HepG2 (cell line): Measurements from ENCODE around the gene U2AF2. TPM values are rescaled to one million over a fixed set of nuclear protein-coding genes. Genes with fewer than 3 reads are reported as not detected.

Experiments
- ATAD3A ChIP-seq: sonication (generic); formaldehyde crosslinking; IDR thresholded peaks from 2 replicates; pipeline ENCODE4 v1.4.0; 2020; ENCODE audit warnings: missing genetic modification reagents
- BRD4 ChIP-seq: sonication (generic); formaldehyde crosslinking; IDR thresholded peaks from 2 replicates; pipeline ENCODE4 v1.4.0; 2020; ENCODE audit warnings: missing genetic modification reagents
- DNMT1 ChIP-seq: sonication (generic); formaldehyde crosslinking; IDR thresholded peaks from 2 replicates; pipeline ENCODE4 v1.5.1; 2020; ENCODE audit warnings: mild to moderate bottlenecking, missing genetic modification reagents
- FOSL1 ChIP-seq: sonication (generic); formaldehyde crosslinking; IDR thresholded peaks from 2 replicates; pipeline ENCODE4 v1.9.0; 2021; ENCODE audit warnings: missing genetic modification reagents, borderline replicate concordance
- FOSL2 ChIP-seq: sonication (generic); formaldehyde crosslinking; IDR thresholded peaks from 2 replicates; pipeline ENCODE4 v1.4.0; 2020; ENCODE audit warnings: missing genetic modification reagents
- FOXA3 ChIP-seq: IDR thresholded peaks from 2 replicates; pipeline ENCODE4 v1.6.1; 2016; ENCODE audit warnings: missing genetic modification reagents, missing compliant biosample characterization
- KDM5A ChIP-seq: fragments of 200-600 bp; sonication (generic); IDR thresholded peaks from 2 replicates; pipeline ENCODE4 v1.7.0; 2018; ENCODE audit warnings: antibody characterized with exemption, mild to moderate bottlenecking, low read length, borderline replicate concordance
- MEF2D ChIP-seq: sonication (generic); formaldehyde crosslinking; IDR thresholded peaks from 2 replicates; pipeline ENCODE4 v1.5.1; 2020; ENCODE audit warnings: mild to moderate bottlenecking, missing genetic modification reagents
- PHF5A ChIP-seq: IDR thresholded peaks from one replicate; pipeline ENCODE4 v1.6.1; 2018; ENCODE audit warnings: low read depth, missing genetic modification reagents; ENCODE audit not compliant: unreplicated experiment
- TEAD2 ChIP-seq: sonication (generic); formaldehyde crosslinking; IDR thresholded peaks from 2 replicates; pipeline ENCODE4 v1.9.0; 2021; ENCODE audit warnings: missing genetic modification reagents
- TEAD3 ChIP-seq: optimal IDR thresholded peaks from 2 replicates; pipeline ENCODE3; 2016; ENCODE audit warnings: borderline replicate concordance
- TOPORS ChIP-seq: sonication (generic); formaldehyde crosslinking; IDR thresholded peaks from 2 replicates; pipeline ENCODE4 v1.8.0; 2023; ENCODE audit warnings: mild to moderate bottlenecking, missing genetic modification reagents
- ZKSCAN8 ChIP-seq: IDR thresholded peaks from 2 replicates; pipeline ENCODE4 v1.6.1; 2016; ENCODE audit warnings: borderline replicate concordance, missing genetic modification reagents, missing compliant biosample characterization
- ZMAT3 ChIP-seq: sonication (generic); formaldehyde crosslinking; conservative IDR thresholded peaks from 2 replicates; pipeline ENCODE4 v1.7.0; 2021; ENCODE audit warnings: missing genetic modification reagents
- ZMYM4 ChIP-seq: sonication (generic); formaldehyde crosslinking; IDR thresholded peaks from 2 replicates; pipeline ENCODE4 v1.8.1; 2023; ENCODE audit warnings: mild to moderate bottlenecking, missing genetic modification reagents
- ZNF256 ChIP-seq: sonication (generic); formaldehyde crosslinking; conservative IDR thresholded peaks from 2 replicates; pipeline ENCODE4 v1.4.0; 2020; ENCODE audit warnings: missing genetic modification reagents
- ZNF263 ChIP-seq: sonication (generic); formaldehyde crosslinking; IDR thresholded peaks from 2 replicates; pipeline ENCODE4 v1.4.0; 2020; ENCODE audit warnings: missing genetic modification reagents
- ZNF292 ChIP-seq: sonication (generic); formaldehyde crosslinking; IDR thresholded peaks from 2 replicates; pipeline ENCODE4 v1.8.1; 2022; ENCODE audit warnings: mild to moderate bottlenecking, low read depth, missing genetic modification reagents, borderline replicate concordance
- ZNF777 ChIP-seq: sonication (generic); formaldehyde crosslinking; IDR thresholded peaks from 2 replicates; pipeline ENCODE4 v1.4.0; 2020; ENCODE audit warnings: missing genetic modification reagents
- polyA plus RNA-seq, 8 experiments: library from polyadenylated mRNA; depleted of rRNA in 3 of 8; stranded (reverse) in 7 of 8; unstranded in 1 of 8; fragments of >200 nt; fragmentation: Illumina TruSeq in 4 of 8; extraction: Trizol in 4 of 8; gene quantifications; 2 replicates each; pipeline versions ENCODE4 v1.2.1 to v1.2.3, GENCODE V29; 2011 to 2016; ENCODE audit warnings: low read depth in 4 of 8, missing spikeins in 1 of 8, mixed read lengths in 1 of 8; ENCODE audit not compliant: insufficient read depth in 1 of 8
- total RNA-seq, 5 experiments: library from RNA; depleted of rRNA; stranded (reverse); fragments of >200 nt; fragmentation: Illumina TruSeq; extraction: Trizol; gene quantifications; 2 replicates each; pipeline ENCODE4 v1.2.3, GENCODE V29; 2016; ENCODE audit warnings: low read depth in 1 of 5
- TF ChIP-seq, protein P1 (sequence below): sonication (generic); formaldehyde crosslinking; IDR thresholded peaks from 2 replicates; pipeline ENCODE4 v1.5.0; 2020; ENCODE audit warnings: mild to moderate bottlenecking, missing genetic modification reagents, moderate library complexity
- TF ChIP-seq, protein P2 (sequence below): sonication (generic); formaldehyde crosslinking; conservative IDR thresholded peaks from 2 replicates; pipeline ENCODE4 v1.4.0; 2020; ENCODE audit warnings: missing genetic modification reagents
- TF ChIP-seq, protein P3 (sequence below): sonication (generic); formaldehyde crosslinking; IDR thresholded peaks from 2 replicates; pipeline ENCODE4 v1.4.0; 2020; ENCODE audit warnings: missing genetic modification reagents, low read depth, mild to moderate bottlenecking, borderline replicate concordance
- TF ChIP-seq, protein P4 (sequence below): sonication (generic); formaldehyde crosslinking; IDR thresholded peaks from 2 replicates; pipeline ENCODE4 v1.8.1; 2022; ENCODE audit warnings: mild to moderate bottlenecking, missing genetic modification reagents
- TF ChIP-seq, protein P5 (sequence below): sonication (generic); formaldehyde crosslinking; IDR thresholded peaks from 2 replicates; pipeline ENCODE4; 2020; ENCODE audit warnings: missing genetic modification reagents, mild to moderate bottlenecking, borderline replicate concordance

U2AF2 gene
- total and polyA plus RNA-seq, 2 of the 13 experiments (the other 11 are each of a cell fraction or from before 2014, with no cell fraction given): 84.3 to 124 TPM

DNA sequence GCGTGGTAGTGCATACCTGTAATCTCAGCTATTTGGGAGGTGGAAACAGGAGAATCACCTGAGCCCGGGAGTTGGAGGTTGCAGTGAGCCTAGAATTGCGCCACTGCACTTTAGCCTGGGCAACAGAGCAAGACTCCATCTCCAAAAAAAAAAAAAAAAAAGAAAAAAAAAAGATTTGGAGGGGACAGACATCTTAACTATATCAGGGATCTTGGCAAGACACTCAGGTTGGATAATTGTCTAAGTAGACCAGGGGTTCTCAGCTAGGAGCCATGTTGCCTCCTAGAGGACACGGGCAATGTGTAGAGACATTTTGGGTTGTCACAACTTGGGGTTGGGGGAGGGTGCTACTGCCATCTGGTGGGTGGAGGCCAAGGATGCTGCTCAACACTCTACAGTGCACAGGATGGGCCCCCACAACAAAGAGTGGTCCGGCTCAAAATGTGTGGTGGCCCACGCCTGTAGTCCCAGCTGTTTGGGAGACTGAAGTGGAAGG, 15.9 kb upstream of the U2AF2 start (continued):
- TF ChIP-seq MEF2D (CRISPR knock-in tag): no peak
- TF ChIP-seq TOPORS: no peak
- TF ChIP-seq ZMAT3: no peak
- TF ChIP-seq BRD4: no peak
- TF ChIP-seq ZNF777: no peak
- no peak for TF ChIP-seq ZNF256 (CRISPR knock-in tag)
- TF ChIP-seq ZNF263: no peak
- TF ChIP-seq, protein P1, sequence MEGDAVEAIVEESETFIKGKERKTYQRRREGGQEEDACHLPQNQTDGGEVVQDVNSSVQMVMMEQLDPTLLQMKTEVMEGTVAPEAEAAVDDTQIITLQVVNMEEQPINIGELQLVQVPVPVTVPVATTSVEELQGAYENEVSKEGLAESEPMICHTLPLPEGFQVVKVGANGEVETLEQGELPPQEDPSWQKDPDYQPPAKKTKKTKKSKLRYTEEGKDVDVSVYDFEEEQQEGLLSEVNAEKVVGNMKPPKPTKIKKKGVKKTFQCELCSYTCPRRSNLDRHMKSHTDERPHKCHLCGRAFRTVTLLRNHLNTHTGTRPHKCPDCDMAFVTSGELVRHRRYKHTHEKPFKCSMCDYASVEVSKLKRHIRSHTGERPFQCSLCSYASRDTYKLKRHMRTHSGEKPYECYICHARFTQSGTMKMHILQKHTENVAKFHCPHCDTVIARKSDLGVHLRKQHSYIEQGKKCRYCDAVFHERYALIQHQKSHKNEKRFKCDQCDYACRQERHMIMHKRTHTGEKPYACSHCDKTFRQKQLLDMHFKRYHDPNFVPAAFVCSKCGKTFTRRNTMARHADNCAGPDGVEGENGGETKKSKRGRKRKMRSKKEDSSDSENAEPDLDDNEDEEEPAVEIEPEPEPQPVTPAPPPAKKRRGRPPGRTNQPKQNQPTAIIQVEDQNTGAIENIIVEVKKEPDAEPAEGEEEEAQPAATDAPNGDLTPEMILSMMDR (CRISPR knock-in tag): peak; percentile 70
- TF ChIP-seq PHF5A (CRISPR knock-in tag): no peak
- peak; percentile 18 for TF ChIP-seq TEAD3 (CRISPR knock-in tag)
- TF ChIP-seq, protein P2, sequence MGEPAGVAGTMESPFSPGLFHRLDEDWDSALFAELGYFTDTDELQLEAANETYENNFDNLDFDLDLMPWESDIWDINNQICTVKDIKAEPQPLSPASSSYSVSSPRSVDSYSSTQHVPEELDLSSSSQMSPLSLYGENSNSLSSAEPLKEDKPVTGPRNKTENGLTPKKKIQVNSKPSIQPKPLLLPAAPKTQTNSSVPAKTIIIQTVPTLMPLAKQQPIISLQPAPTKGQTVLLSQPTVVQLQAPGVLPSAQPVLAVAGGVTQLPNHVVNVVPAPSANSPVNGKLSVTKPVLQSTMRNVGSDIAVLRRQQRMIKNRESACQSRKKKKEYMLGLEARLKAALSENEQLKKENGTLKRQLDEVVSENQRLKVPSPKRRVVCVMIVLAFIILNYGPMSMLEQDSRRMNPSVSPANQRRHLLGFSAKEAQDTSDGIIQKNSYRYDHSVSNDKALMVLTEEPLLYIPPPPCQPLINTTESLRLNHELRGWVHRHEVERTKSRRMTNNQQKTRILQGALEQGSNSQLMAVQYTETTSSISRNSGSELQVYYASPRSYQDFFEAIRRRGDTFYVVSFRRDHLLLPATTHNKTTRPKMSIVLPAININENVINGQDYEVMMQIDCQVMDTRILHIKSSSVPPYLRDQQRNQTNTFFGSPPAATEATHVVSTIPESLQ (CRISPR knock-in tag): no peak
- TF ChIP-seq, protein P3, sequence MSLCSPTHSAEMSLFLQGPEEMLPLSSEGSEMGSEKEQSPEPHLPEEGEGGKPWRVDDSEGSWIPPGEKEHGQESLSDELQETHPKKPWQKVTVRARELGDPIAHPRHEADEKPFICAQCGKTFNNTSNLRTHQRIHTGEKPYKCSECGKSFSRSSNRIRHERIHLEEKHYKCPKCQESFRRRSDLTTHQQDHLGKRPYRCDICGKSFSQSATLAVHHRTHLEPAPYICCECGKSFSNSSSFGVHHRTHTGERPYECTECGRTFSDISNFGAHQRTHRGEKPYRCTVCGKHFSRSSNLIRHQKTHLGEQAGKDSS (CRISPR knock-in tag): no peak
- TF ChIP-seq FOSL2: no peak
- no peak for TF ChIP-seq FOSL1 (CRISPR knock-in tag)
- TF ChIP-seq KDM5A: peak; percentile 40; the same call in 1 of the 2 replicates
- TF ChIP-seq, protein P4, sequence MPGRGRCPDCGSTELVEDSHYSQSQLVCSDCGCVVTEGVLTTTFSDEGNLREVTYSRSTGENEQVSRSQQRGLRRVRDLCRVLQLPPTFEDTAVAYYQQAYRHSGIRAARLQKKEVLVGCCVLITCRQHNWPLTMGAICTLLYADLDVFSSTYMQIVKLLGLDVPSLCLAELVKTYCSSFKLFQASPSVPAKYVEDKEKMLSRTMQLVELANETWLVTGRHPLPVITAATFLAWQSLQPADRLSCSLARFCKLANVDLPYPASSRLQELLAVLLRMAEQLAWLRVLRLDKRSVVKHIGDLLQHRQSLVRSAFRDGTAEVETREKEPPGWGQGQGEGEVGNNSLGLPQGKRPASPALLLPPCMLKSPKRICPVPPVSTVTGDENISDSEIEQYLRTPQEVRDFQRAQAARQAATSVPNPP: no peak
- no peak; the same call in 1 of the 2 replicates for TF ChIP-seq DNMT1 (CRISPR knock-in tag)
- no peak for TF ChIP-seq ATAD3A (CRISPR knock-in tag)
- TF ChIP-seq, protein P5, sequence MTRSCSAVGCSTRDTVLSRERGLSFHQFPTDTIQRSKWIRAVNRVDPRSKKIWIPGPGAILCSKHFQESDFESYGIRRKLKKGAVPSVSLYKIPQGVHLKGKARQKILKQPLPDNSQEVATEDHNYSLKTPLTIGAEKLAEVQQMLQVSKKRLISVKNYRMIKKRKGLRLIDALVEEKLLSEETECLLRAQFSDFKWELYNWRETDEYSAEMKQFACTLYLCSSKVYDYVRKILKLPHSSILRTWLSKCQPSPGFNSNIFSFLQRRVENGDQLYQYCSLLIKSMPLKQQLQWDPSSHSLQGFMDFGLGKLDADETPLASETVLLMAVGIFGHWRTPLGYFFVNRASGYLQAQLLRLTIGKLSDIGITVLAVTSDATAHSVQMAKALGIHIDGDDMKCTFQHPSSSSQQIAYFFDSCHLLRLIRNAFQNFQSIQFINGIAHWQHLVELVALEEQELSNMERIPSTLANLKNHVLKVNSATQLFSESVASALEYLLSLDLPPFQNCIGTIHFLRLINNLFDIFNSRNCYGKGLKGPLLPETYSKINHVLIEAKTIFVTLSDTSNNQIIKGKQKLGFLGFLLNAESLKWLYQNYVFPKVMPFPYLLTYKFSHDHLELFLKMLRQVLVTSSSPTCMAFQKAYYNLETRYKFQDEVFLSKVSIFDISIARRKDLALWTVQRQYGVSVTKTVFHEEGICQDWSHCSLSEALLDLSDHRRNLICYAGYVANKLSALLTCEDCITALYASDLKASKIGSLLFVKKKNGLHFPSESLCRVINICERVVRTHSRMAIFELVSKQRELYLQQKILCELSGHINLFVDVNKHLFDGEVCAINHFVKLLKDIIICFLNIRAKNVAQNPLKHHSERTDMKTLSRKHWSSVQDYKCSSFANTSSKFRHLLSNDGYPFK (CRISPR knock-in tag): peak; percentile 31; the same call in 1 of the 2 replicates
- TF ChIP-seq ZKSCAN8: no peak
- TF ChIP-seq TEAD2 (CRISPR knock-in tag): no peak
- peak; percentile 19; the same call in 1 of the 2 replicates for TF ChIP-seq FOXA3 (CRISPR knock-in tag)
- no peak for TF ChIP-seq ZNF292 (CRISPR knock-in tag)
- peak; percentile 91 for TF ChIP-seq ZMYM4
